ENCODE measurements around the gene HOXA6.

GRCh38 chr7:27152816-27153442 lies 5.4 kb upstream of the HOXA6 start:
- no peak for TF ChIP-seq EP300 (IDR thresholded peaks at IDR 0.05)
- no peak for TF ChIP-seq CTCF (IDR thresholded peaks at IDR 0.05)
- no peak for TF ChIP-seq POLR2A (IDR thresholded peaks at IDR 0.05; ENCODE audit: low read length)
- TF ChIP-seq, protein P1, sequence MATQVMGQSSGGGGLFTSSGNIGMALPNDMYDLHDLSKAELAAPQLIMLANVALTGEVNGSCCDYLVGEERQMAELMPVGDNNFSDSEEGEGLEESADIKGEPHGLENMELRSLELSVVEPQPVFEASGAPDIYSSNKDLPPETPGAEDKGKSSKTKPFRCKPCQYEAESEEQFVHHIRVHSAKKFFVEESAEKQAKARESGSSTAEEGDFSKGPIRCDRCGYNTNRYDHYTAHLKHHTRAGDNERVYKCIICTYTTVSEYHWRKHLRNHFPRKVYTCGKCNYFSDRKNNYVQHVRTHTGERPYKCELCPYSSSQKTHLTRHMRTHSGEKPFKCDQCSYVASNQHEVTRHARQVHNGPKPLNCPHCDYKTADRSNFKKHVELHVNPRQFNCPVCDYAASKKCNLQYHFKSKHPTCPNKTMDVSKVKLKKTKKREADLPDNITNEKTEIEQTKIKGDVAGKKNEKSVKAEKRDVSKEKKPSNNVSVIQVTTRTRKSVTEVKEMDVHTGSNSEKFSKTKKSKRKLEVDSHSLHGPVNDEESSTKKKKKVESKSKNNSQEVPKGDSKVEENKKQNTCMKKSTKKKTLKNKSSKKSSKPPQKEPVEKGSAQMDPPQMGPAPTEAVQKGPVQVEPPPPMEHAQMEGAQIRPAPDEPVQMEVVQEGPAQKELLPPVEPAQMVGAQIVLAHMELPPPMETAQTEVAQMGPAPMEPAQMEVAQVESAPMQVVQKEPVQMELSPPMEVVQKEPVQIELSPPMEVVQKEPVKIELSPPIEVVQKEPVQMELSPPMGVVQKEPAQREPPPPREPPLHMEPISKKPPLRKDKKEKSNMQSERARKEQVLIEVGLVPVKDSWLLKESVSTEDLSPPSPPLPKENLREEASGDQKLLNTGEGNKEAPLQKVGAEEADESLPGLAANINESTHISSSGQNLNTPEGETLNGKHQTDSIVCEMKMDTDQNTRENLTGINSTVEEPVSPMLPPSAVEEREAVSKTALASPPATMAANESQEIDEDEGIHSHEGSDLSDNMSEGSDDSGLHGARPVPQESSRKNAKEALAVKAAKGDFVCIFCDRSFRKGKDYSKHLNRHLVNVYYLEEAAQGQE (IDR thresholded peaks at IDR 0.05), result no peak
- no peak for TF ChIP-seq PHF8 (IDR thresholded peaks at IDR 0.05; ENCODE audit: borderline replicate concordance, low read depth)
- TF ChIP-seq, protein P2, sequence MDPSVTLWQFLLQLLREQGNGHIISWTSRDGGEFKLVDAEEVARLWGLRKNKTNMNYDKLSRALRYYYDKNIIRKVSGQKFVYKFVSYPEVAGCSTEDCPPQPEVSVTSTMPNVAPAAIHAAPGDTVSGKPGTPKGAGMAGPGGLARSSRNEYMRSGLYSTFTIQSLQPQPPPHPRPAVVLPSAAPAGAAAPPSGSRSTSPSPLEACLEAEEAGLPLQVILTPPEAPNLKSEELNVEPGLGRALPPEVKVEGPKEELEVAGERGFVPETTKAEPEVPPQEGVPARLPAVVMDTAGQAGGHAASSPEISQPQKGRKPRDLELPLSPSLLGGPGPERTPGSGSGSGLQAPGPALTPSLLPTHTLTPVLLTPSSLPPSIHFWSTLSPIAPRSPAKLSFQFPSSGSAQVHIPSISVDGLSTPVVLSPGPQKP (IDR thresholded peaks at IDR 0.05; ENCODE audit: low read depth, low read length), result no peak
- no peak for TF ChIP-seq NR3C1 (IDR thresholded peaks at IDR 0.05)
- TF ChIP-seq POLR2AphosphoS2 (conservative IDR thresholded peaks at IDR 0.05; ENCODE audit: low read length), result no peak
- TF ChIP-seq NPAS2 (CRISPR knock-in tag; IDR thresholded peaks at IDR 0.05; ENCODE audit: borderline replicate concordance), result no peak
